ENCODE data around the gene YBX2.

YBX2 gene

GRCh38 chr17:7315570-7316235 is 21.3 kb upstream of the YBX2 start (continued):
- TF ChIP-seq, protein P1, sequence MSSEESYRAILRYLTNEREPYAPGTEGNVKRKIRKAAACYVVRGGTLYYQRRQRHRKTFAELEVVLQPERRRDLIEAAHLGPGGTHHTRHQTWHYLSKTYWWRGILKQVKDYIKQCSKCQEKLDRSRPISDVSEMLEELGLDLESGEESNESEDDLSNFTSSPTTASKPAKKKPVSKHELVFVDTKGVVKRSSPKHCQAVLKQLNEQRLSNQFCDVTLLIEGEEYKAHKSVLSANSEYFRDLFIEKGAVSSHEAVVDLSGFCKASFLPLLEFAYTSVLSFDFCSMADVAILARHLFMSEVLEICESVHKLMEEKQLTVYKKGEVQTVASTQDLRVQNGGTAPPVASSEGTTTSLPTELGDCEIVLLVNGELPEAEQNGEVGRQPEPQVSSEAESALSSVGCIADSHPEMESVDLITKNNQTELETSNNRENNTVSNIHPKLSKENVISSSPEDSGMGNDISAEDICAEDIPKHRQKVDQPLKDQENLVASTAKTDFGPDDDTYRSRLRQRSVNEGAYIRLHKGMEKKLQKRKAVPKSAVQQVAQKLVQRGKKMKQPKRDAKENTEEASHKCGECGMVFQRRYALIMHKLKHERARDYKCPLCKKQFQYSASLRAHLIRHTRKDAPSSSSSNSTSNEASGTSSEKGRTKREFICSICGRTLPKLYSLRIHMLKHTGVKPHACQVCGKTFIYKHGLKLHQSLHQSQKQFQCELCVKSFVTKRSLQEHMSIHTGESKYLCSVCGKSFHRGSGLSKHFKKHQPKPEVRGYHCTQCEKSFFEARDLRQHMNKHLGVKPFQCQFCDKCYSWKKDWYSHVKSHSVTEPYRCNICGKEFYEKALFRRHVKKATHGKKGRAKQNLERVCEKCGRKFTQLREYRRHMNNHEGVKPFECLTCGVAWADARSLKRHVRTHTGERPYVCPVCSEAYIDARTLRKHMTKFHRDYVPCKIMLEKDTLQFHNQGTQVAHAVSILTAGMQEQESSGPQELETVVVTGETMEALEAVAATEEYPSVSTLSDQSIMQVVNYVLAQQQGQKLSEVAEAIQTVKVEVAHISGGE (tag by site-specific recombination; conservative IDR thresholded peaks at IDR 0.05; ENCODE audit: low read depth): peak; percentile 20
- 0 out of 2 replicates have a peak, but pooled peaks have one; percentile 4 for TF ChIP-seq KLF16 (tag by site-specific recombination; IDR thresholded peaks at IDR 0.05)
- TF ChIP-seq, protein P2, sequence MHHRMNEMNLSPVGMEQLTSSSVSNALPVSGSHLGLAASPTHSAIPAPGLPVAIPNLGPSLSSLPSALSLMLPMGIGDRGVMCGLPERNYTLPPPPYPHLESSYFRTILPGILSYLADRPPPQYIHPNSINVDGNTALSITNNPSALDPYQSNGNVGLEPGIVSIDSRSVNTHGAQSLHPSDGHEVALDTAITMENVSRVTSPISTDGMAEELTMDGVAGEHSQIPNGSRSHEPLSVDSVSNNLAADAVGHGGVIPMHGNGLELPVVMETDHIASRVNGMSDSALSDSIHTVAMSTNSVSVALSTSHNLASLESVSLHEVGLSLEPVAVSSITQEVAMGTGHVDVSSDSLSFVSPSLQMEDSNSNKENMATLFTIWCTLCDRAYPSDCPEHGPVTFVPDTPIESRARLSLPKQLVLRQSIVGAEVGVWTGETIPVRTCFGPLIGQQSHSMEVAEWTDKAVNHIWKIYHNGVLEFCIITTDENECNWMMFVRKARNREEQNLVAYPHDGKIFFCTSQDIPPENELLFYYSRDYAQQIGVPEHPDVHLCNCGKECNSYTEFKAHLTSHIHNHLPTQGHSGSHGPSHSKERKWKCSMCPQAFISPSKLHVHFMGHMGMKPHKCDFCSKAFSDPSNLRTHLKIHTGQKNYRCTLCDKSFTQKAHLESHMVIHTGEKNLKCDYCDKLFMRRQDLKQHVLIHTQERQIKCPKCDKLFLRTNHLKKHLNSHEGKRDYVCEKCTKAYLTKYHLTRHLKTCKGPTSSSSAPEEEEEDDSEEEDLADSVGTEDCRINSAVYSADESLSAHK (tag by site-specific recombination; IDR thresholded peaks at IDR 0.05): no peak
- 0 out of 2 replicates have a peak, but pooled peaks have one; percentile 59 for TF ChIP-seq ZNF777 (tag by site-specific recombination; IDR thresholded peaks at IDR 0.05; ENCODE audit: borderline replicate concordance)
- TF ChIP-seq, protein P3, sequence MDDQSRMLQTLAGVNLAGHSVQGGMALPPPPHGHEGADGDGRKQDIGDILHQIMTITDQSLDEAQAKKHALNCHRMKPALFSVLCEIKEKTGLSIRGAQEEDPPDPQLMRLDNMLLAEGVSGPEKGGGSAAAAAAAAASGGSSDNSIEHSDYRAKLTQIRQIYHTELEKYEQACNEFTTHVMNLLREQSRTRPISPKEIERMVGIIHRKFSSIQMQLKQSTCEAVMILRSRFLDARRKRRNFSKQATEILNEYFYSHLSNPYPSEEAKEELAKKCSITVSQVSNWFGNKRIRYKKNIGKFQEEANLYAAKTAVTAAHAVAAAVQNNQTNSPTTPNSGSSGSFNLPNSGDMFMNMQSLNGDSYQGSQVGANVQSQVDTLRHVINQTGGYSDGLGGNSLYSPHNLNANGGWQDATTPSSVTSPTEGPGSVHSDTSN (CRISPR knock-in tag; IDR thresholded peaks at IDR 0.05): 0 out of 2 replicates have a peak, but pooled peaks have one; percentile 1
- TF ChIP-seq ZFP69B (tag by site-specific recombination; IDR thresholded peaks at IDR 0.05): 0 out of 2 replicates have a peak, but pooled peaks have one; percentile 1

- POLR2A ChIA-PET: interaction anchor here (0.6 to 4.1 kb wide), 10 partner anchors 15 to 388 kb away, joined by 3 to 42 read pairs (median 4); partner anchors contain the start of genes ACADVL, DLG4, NEURL4 and PHF23
- Histone ChIP-seq H3K4me1 (ENCODE audit: control insufficient read depth, insufficient read depth, low read length) (peaks cover 11% of the 10 kb centered on the region), H3K27ac (ENCODE audit: extremely low read depth, low read depth, low read length) (peak within 1 kb of the TSS; percentile 98), H3K4me3 (ENCODE audit: low read depth, low read length) (peak within 1 kb of the TSS; percentile 87), H3K36me3 (ENCODE audit: control insufficient read depth in 2 of 2, insufficient read depth in 1 of 2, low read length in 2 of 2) (peaks cover 39 to 75% of the 10 kb centered on the region in 2 experiments), H3K9me3 (ENCODE audit: control insufficient read depth, insufficient read depth, low read depth, low read length) (no peaks in the 10 kb centered on the region)
- CTCF ChIA-PET: interaction anchor here (0.6 to 4.1 kb wide), 5 partner anchors 11 to 1909 kb away, joined by 5 to 22 read pairs (median 6); no protein-coding TSS in a partner anchor
- TF ChIP-seq FEZF1 (tag by site-specific recombination; IDR thresholded peaks at IDR 0.05) (no peak), ZNF221 (tag by site-specific recombination; IDR thresholded peaks at IDR 0.05; ENCODE audit: borderline replicate concordance) (no peak), ZBTB20 (tag by site-specific recombination; IDR thresholded peaks at IDR 0.05) (peak; percentile 44; the same call in 1 of the 2 replicates)
- TF ChIP-seq, protein P4, sequence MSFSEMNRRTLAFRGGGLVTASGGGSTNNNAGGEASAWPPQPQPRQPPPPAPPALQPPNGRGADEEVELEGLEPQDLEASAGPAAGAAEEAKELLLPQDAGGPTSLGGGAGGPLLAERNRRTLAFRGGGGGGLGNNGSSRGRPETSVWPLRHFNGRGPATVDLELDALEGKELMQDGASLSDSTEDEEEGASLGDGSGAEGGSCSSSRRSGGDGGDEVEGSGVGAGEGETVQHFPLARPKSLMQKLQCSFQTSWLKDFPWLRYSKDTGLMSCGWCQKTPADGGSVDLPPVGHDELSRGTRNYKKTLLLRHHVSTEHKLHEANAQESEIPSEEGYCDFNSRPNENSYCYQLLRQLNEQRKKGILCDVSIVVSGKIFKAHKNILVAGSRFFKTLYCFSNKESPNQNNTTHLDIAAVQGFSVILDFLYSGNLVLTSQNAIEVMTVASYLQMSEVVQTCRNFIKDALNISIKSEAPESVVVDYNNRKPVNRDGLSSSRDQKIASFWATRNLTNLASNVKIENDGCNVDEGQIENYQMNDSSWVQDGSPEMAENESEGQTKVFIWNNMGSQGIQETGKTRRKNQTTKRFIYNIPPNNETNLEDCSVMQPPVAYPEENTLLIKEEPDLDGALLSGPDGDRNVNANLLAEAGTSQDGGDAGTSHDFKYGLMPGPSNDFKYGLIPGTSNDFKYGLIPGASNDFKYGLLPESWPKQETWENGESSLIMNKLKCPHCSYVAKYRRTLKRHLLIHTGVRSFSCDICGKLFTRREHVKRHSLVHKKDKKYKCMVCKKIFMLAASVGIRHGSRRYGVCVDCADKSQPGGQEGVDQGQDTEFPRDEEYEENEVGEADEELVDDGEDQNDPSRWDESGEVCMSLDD (tag by site-specific recombination; IDR thresholded peaks at IDR 0.05): peak; percentile 34; the same call in 1 of the 2 replicates
- TF ChIP-seq, protein P5, sequence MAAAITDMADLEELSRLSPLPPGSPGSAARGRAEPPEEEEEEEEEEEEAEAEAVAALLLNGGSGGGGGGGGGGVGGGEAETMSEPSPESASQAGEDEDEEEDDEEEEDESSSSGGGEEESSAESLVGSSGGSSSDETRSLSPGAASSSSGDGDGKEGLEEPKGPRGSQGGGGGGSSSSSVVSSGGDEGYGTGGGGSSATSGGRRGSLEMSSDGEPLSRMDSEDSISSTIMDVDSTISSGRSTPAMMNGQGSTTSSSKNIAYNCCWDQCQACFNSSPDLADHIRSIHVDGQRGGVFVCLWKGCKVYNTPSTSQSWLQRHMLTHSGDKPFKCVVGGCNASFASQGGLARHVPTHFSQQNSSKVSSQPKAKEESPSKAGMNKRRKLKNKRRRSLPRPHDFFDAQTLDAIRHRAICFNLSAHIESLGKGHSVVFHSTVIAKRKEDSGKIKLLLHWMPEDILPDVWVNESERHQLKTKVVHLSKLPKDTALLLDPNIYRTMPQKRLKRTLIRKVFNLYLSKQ (tag by site-specific recombination; IDR thresholded peaks at IDR 0.05; ENCODE audit: borderline replicate concordance): no peak
- TF ChIP-seq, protein P1 (tag by site-specific recombination; conservative IDR thresholded peaks at IDR 0.05; ENCODE audit: low read depth): peak; percentile 95
- TF ChIP-seq, protein P6, sequence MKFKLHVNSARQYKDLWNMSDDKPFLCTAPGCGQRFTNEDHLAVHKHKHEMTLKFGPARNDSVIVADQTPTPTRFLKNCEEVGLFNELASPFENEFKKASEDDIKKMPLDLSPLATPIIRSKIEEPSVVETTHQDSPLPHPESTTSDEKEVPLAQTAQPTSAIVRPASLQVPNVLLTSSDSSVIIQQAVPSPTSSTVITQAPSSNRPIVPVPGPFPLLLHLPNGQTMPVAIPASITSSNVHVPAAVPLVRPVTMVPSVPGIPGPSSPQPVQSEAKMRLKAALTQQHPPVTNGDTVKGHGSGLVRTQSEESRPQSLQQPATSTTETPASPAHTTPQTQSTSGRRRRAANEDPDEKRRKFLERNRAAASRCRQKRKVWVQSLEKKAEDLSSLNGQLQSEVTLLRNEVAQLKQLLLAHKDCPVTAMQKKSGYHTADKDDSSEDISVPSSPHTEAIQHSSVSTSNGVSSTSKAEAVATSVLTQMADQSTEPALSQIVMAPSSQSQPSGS (tag by site-specific recombination; IDR thresholded peaks at IDR 0.05; ENCODE audit: low read depth): no peak
- TF ChIP-seq, protein P7, sequence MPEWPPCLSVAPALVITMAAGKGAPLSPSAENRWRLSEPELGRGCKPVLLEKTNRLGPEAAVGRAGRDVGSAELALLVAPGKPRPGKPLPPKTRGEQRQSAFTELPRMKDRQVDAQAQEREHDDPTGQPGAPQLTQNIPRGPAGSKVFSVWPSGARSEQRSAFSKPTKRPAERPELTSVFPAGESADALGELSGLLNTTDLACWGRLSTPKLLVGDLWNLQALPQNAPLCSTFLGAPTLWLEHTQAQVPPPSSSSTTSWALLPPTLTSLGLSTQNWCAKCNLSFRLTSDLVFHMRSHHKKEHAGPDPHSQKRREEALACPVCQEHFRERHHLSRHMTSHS (tag by site-specific recombination; IDR thresholded peaks at IDR 0.05): no peak
These were observed 20.5 kb upstream of the YBX2 start, which contains the start of gene GPS2 for GRCh38 chr17:7314719-7315569. Gene GPS2 (minus strand): TSS chr17:7315360. CDS start chr17:7315052, 308 bp downstream.

Measured in HEK293 (cell line).